Spleen (tissue), 7 donors: ENCODE measurements around the gene BORCS8.

Source experiments
- POLR2A ChIP-seq, 3 donors: fragments of 450-650 bp; IDR thresholded peaks; one replicate each; pipeline ENCODE4 v1.5.1; 2017; ENCODE audit warnings: antibody characterized with exemption in 3 of 3, mild to moderate bottlenecking in 1 of 3
- POLR2AphosphoS5 ChIP-seq, 3 donors: sonication (generic); formaldehyde crosslinking; IDR thresholded peaks; one replicate each; pipeline ENCODE4 v1.5.1; 2017; ENCODE audit warnings: antibody characterized with exemption in 3 of 3
- TF ChIP-seq, protein P1 (sequence below), 11 experiments: fragments of 200-600 bp in 7 of 11; fragments of 450-650 bp in 4 of 11; sonication (generic) in 4 of 11; IDR thresholded peaks in 8 of 11; conservative IDR thresholded peaks in 3 of 11; 1 replicate in 7 of 11; 2 replicates in 4 of 11; pipeline versions ENCODE4 v1.4.0 to v1.8.0; 2016 to 2021; ENCODE audit warnings: antibody characterized with exemption in 11 of 11, inconsistent platforms in 4 of 11, mild to moderate bottlenecking in 1 of 11
- donor health status: DM: no; HTN: no; CAD: no; lungs with moderate emphysema.
- donor health status: DM: no; HTN: no; CAD: no.
- donor health status: DM: no; HTN: no; CAD: no.

DNA sequence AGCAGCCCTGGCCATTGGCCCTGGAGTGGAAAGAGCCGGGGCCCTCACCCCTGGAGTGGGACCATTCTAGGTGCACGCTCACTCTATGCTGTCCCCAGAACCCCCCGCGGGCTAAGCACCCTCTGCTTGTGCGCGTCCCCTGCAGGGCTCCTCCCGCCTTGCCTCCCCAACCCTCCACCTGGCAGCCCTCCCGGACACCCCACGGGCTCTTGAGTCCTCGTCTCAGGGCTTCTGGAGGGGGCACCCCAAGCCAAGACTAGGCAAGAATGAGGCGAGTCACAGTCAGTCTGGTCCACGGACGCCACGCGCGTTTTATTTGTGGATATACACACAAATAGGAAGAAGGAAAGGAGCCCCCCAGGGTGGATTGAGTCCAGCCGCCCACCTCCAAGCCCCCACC is 46.7 kb downstream of the BORCS8 start:
- TF ChIP-seq POLR2AphosphoS5 (IDR thresholded peaks at IDR 0.05) (no peak), POLR2A (IDR thresholded peaks at IDR 0.05) (no peak)
- TF ChIP-seq, protein P1, sequence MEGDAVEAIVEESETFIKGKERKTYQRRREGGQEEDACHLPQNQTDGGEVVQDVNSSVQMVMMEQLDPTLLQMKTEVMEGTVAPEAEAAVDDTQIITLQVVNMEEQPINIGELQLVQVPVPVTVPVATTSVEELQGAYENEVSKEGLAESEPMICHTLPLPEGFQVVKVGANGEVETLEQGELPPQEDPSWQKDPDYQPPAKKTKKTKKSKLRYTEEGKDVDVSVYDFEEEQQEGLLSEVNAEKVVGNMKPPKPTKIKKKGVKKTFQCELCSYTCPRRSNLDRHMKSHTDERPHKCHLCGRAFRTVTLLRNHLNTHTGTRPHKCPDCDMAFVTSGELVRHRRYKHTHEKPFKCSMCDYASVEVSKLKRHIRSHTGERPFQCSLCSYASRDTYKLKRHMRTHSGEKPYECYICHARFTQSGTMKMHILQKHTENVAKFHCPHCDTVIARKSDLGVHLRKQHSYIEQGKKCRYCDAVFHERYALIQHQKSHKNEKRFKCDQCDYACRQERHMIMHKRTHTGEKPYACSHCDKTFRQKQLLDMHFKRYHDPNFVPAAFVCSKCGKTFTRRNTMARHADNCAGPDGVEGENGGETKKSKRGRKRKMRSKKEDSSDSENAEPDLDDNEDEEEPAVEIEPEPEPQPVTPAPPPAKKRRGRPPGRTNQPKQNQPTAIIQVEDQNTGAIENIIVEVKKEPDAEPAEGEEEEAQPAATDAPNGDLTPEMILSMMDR (IDR thresholded peaks at IDR 0.05 in 8 of 11, conservative IDR thresholded peaks at IDR 0.05 in 3 of 11): no peak
